ENCODE results near the gene MINDY3. TPM values are rescaled to one million over a fixed set of nuclear protein-coding genes. Genes with fewer than 3 reads are reported as not detected.
A peak's percentile ranks its signal among the peaks of the same experiment; 100 is the strongest.

Gene MINDY3
- total and polyA plus RNA-seq, 7 donors = 15.0 to 39.2 (median 23.8) TPM

DNA sequence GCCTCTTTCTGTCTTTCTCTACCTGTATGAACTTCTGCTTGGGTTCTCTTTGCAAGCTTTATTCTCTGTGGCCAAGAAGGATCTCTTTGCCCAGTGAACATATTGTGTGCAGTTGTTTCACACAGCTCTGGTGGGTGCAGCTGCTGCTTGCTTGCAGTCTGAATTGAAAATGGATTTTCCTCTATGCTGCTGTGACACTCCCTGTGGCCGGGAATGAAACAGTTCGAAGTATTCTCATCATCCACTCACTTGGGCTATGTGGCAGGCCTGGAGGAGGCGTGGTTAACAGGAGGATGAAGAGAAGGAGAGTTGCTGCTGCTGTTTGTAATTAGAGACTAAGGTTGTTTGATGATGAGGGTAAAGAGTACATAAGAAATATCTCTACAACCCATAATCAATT is 112.2 kb downstream of the MINDY3 start:
- no peak for TF ChIP-seq POLR2A (IDR thresholded peaks at IDR 0.05)
- Histone ChIP-seq H3K27ac (no peak overlapping the region), H3K9me3 (no peaks in the 10 kb centered on the region), H3K4me3 (no peak overlapping the region), H3K27me3 (no peaks in the 10 kb centered on the region), H3K36me3 (no peaks in the 10 kb centered on the region), H3K4me1 (peaks cover 0 to 10% (median 3%) of the 10 kb centered on the region in 4 donors)
- 40 to 56% methylated on average over 3 of the region's 3 CpGs for WGBS, 2 donors
- intact Hi-C loops (cut with DNase I) = no loop called here
- DNase-seq = no peak

GRCh38 chr10:15747632-15748031 is 112.7 kb downstream of the MINDY3 start:
- Histone ChIP-seq H3K36me3 (no peaks in the 10 kb centered on the region), H3K27me3 (no peaks in the 10 kb centered on the region), H3K9me3 (no peaks in the 10 kb centered on the region), H3K4me1 (peaks cover 0 to 10% (median 3%) of the 10 kb centered on the region in 4 donors), H3K4me3 (no peak overlapping the region), H3K27ac (no peak overlapping the region)
- intact Hi-C loops (cut with DNase I) = no loop called here
- 87 to 89% methylated on average over 3 of the region's 3 CpGs for WGBS, 2 donors
- DNase-seq = no peak
- TF ChIP-seq CTCF (IDR thresholded peaks at IDR 0.05) (no peak), POLR2AphosphoS5 (IDR thresholded peaks at IDR 0.05) (no peak), POLR2A (IDR thresholded peaks at IDR 0.05) (no peak), EP300 (IDR thresholded peaks at IDR 0.05) (no peak)

DNA sequence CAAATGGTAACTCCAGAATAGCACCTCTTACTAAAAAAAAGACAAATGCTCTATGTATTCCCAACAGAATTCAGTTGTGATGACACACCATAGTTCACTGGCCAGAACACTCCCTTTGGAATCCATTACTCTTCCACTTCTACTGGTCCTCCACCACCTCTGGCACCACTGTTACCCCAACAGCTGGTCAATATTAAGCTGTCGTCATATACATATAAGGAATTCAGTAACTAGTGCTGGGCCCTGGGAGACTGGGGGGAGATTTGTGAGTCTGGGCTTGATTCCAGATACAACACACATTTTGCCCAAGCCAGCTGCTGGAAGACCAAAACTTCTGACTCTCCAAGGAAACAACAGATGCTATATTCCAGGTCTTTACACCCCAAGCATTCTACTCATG is 114.6 kb downstream of the MINDY3 start:
- intact Hi-C loops (cut with DNase I) = no loop called here
- H3K9me3 ChIP-seq = no peaks in the 10 kb centered on the region
- DNase-seq = no peak
- no peak overlapping the region for H3K4me3 ChIP-seq
- 81 to 84% methylated on average over 1 of the region's 1 CpG for WGBS, 2 donors
- no peak overlapping the region for H3K27ac ChIP-seq
- no peaks in the 10 kb centered on the region for H3K36me3 ChIP-seq
- TF ChIP-seq CTCF (IDR thresholded peaks at IDR 0.05) (no peak), EP300 (IDR thresholded peaks at IDR 0.05) (no peak), POLR2A (IDR thresholded peaks at IDR 0.05) (no peak), POLR2AphosphoS5 (IDR thresholded peaks at IDR 0.05) (peak in 1 of 4 donors; percentile 39)
- no peaks in the 10 kb centered on the region for H3K27me3 ChIP-seq
- peaks cover 0 to 10% (median 3%) of the 10 kb centered on the region in 4 donors for H3K4me1 ChIP-seq

- H3K4me3 ChIP-seq = no peak overlapping the region
- no peak for DNase-seq
- no peaks in the 10 kb centered on the region for H3K36me3 ChIP-seq
- no peak overlapping the region for H3K27ac ChIP-seq
- TF ChIP-seq CTCF (IDR thresholded peaks at IDR 0.05) (peak in 1 of 4 experiments; percentile 16), EP300 (IDR thresholded peaks at IDR 0.05) (no peak)
- 36 to 51% methylated on average over 7 of the region's 7 CpGs for WGBS, 2 donors
- no peaks in the 10 kb centered on the region for H3K9me3 ChIP-seq
- no peaks in the 10 kb centered on the region for H3K27me3 ChIP-seq
- intact Hi-C loops (cut with DNase I) = no loop called here
- H3K4me1 ChIP-seq = peaks cover 0 to 10% (median 3%) of the 10 kb centered on the region in 4 donors
Observed at GRCh38 chr10:15744217-15744865, 116.0 kb downstream of the MINDY3 start.

GRCh38 chr10:15743443-15743842 is 116.9 kb downstream of the MINDY3 start:
- Histone ChIP-seq H3K36me3 (no peaks in the 10 kb centered on the region), H3K27ac (no peak overlapping the region), H3K27me3 (no peaks in the 10 kb centered on the region), H3K4me3 (no peak overlapping the region), H3K4me1 (peaks cover 0 to 10% (median 3%) of the 10 kb centered on the region in 4 donors), H3K9me3 (no peaks in the 10 kb centered on the region)
- intact Hi-C loops (cut with DNase I) = no loop called here
- TF ChIP-seq POLR2AphosphoS5 (IDR thresholded peaks at IDR 0.05) (no peak), EP300 (IDR thresholded peaks at IDR 0.05) (no peak), CTCF (IDR thresholded peaks at IDR 0.05) (no peak)
- DNase-seq = no peak
- WGBS, 2 donors = 87 to 88% methylated on average over 2 of the region's 2 CpGs
